Tibial nerve (tissue), 4 donors: ENCODE results near the gene SLC25A39. TPM values are rescaled to one million over a fixed set of nuclear protein-coding genes. Genes with fewer than 3 reads are reported as not detected.
"Not testable (repeated sequence)": the region's sequence is repeated elsewhere in the genome, so short reads cannot be mapped to it uniquely, and the experiment has no call there.

Experiments
- DNase-seq, 2 donors: peaks; one replicate each; pipeline ENCODE4 v3.0.0-alpha.2; 2019; ENCODE audit warnings: low spot score in 2 of 2
- H3K27ac ChIP-seq, 4 donors: fragments of 200-600 bp; sonication (generic) in 3 of 4; one replicate each; pipeline ENCODE4 v1.5.1; 2017 to 2019; ENCODE audit warnings: mild to moderate bottlenecking in 1 of 4
- H3K27me3 ChIP-seq, 2 donors: fragments of 200-600 bp; sonication (generic) in 1 of 2; one replicate each; pipeline versions ENCODE4 v1.5.1 to v1.6.0; 2017 to 2019
- H3K36me3 ChIP-seq, 3 donors: fragments of 200-600 bp; sonication (generic); one replicate each; pipeline ENCODE4 v1.5.1; 2018 to 2019
- H3K4me1 ChIP-seq, 4 donors: fragments of 200-600 bp; sonication (generic) in 3 of 4; one replicate each; pipeline ENCODE4 v1.5.1; 2017 to 2019
- H3K4me3 ChIP-seq, 4 donors: fragments of 200-600 bp; sonication (generic) in 3 of 4; one replicate each; pipeline ENCODE4 v1.5.1; 2017 to 2019; ENCODE audit warnings: mild to moderate bottlenecking in 1 of 4, moderate library complexity in 1 of 4
- H3K9me3 ChIP-seq, 4 donors: fragments of 200-600 bp; sonication (generic) in 3 of 4; one replicate each; pipeline ENCODE4 v1.5.1; 2017 to 2019
- CTCF ChIP-seq, 5 experiments: fragments of 200-600 bp in 3 of 5; fragments of 450-650 bp in 2 of 5; sonication (generic) in 3 of 5; IDR thresholded peaks; one replicate each; pipeline ENCODE4 v1.5.1; 2016 to 2019; ENCODE audit warnings: antibody characterized with exemption in 5 of 5, mild to moderate bottlenecking in 3 of 5, moderate library complexity in 2 of 5
- EP300 ChIP-seq, 2 donors: sonication (generic); formaldehyde crosslinking; IDR thresholded peaks; one replicate each; pipeline ENCODE4 v1.6.1; 2017; ENCODE audit warnings: antibody characterized with exemption in 2 of 2, mild to moderate bottlenecking in 1 of 2
- POLR2A ChIP-seq, 2 donors: fragments of 450-650 bp; IDR thresholded peaks; one replicate each; pipeline ENCODE4 v1.6.1; 2017; ENCODE audit warnings: antibody characterized with exemption in 2 of 2, mild to moderate bottlenecking in 2 of 2, moderate library complexity in 2 of 2
- WGBS, 2 donors: methylation state at CpG; one replicate each; pipeline ENCODE4 v1.1.5; 2018; 5-methylcytosine and 5-hydroxymethylcytosine counted together
- total RNA-seq, 4 donors: library from RNA; depleted of rRNA; stranded (reverse); fragments of >200 nt; gene quantifications; one replicate each; pipeline ENCODE4 v1.1.0, GENCODE V29; 2016

The SLC25A39 gene
- total RNA-seq = 10 to 100 TPM; 51.3 to 99.0 (median 70.9) TPM

GRCh38 chr17:44324571-44325275, at the start of gene SLC25A39:
TSS of gene SLC25A39 (minus strand) at chr17:44324823. CDS start at chr17:44323562, 1,261 bp downstream.
- Histone ChIP-seq H3K27ac (peak within 1 kb of the TSS; percentile 79 to 97 (median 92)), H3K9me3 (no peaks in the 10 kb centered on the region), H3K27me3 (no peaks in the 10 kb centered on the region), H3K4me1 (peaks cover 0 to 41% (median 18%) of the 10 kb centered on the region in 4 donors), H3K4me3 (peak within 1 kb of the TSS; percentile 84 to 99 (median 95)), H3K36me3 (peaks cover 0 to 30% (median 7%) of the 10 kb centered on the region in 3 donors)
- TF ChIP-seq EP300 (IDR thresholded peaks at IDR 0.05) (peak in 1 of 2 donors; percentile 90), POLR2A (IDR thresholded peaks at IDR 0.05) (peak; percentile 24 to 85), CTCF (IDR thresholded peaks at IDR 0.05) (peak in 2 of 5 experiments; percentile 30 to 61)
- DNase-seq = peak; percentile 87 to 91
- whole genome bisulfite sequencing, 2 donors = 0% methylated on average over 28 to 44 of the region's 85 CpGs

- Histone ChIP-seq H3K4me1 (peaks cover 0 to 22% (median 0%) of the 10 kb centered on the region in 4 donors), H3K4me3 (no peak overlapping the region), H3K36me3 (no peaks in the 10 kb centered on the region), H3K27me3 (peaks cover 0 to 28% of the 10 kb centered on the region in 2 donors), H3K9me3 (no peaks in the 10 kb centered on the region), H3K27ac (no peak overlapping the region)
- WGBS, 2 donors = 65 to 74% methylated on average over 10 of the region's 10 CpGs
- DNase-seq = no peak
- TF ChIP-seq CTCF (IDR thresholded peaks at IDR 0.05) (no peak), EP300 (IDR thresholded peaks at IDR 0.05) (no peak), POLR2A (IDR thresholded peaks at IDR 0.05) (no peak)
Observed at GRCh38 chr17:44372036-44372435, 47.4 kb upstream of the SLC25A39 start.

- not testable (repeated sequence) for H3K9me3 ChIP-seq, DNase-seq, H3K36me3 ChIP-seq, H3K27ac ChIP-seq, H3K4me3 ChIP-seq, H3K4me1 ChIP-seq
- peaks cover 0 to 28% of the 10 kb centered on the region in 2 donors for H3K27me3 ChIP-seq
- 29 to 35% methylated on average over 17 of the region's 17 CpGs for WGBS, 2 donors
Observed at GRCh38 chr17:44369414-44370023, 44.9 kb upstream of the SLC25A39 start.

- WGBS, 2 donors = 92% methylated on average over 17 to 35 of the region's 42 CpGs
- not testable (repeated sequence) for H3K9me3 ChIP-seq, DNase-seq, H3K4me3 ChIP-seq, H3K4me1 ChIP-seq, H3K27ac ChIP-seq, H3K36me3 ChIP-seq
- H3K27me3 ChIP-seq = peaks cover 0 to 28% of the 10 kb centered on the region in 2 donors
Observed at GRCh38 chr17:44368391-44369243, 44.0 kb upstream of the SLC25A39 start.

- peaks cover 0 to 16% (median 9%) of the 10 kb centered on the region in 4 donors for H3K4me1 ChIP-seq
- no peak overlapping the region for H3K27ac ChIP-seq
- no peak for DNase-seq
- peaks cover 0 to 32% of the 10 kb centered on the region in 2 donors for H3K27me3 ChIP-seq
- TF ChIP-seq POLR2A (IDR thresholded peaks at IDR 0.05) (no peak), EP300 (IDR thresholded peaks at IDR 0.05) (no peak), CTCF (IDR thresholded peaks at IDR 0.05) (no peak)
- H3K36me3 ChIP-seq = no peaks in the 10 kb centered on the region
- H3K4me3 ChIP-seq = no peak overlapping the region
- H3K9me3 ChIP-seq = no peaks in the 10 kb centered on the region
- WGBS, 2 donors = 71 to 74% methylated on average over 7 of the region's 7 CpGs
Observed at GRCh38 chr17:44367231-44367979, 42.8 kb upstream of the SLC25A39 start.

GRCh38 chr17:44365051-44365450, 40.4 kb upstream of the SLC25A39 start:
- H3K36me3 ChIP-seq, H3K4me3 ChIP-seq, DNase-seq, H3K27ac ChIP-seq, H3K9me3 ChIP-seq: not testable (repeated sequence)
- WGBS, 2 donors = 87% methylated on average over 5 of the region's 5 CpGs
- Histone ChIP-seq H3K27me3 (peaks cover 0 to 13% of the 10 kb centered on the region in 2 donors), H3K4me1 (peaks cover 0 to 38% (median 17%) of the 10 kb centered on the region in 4 donors)
